Bronchial epithelial cell (primary cell): ENCODE results near the gene FAM114A2. TPM values are rescaled to one million over a fixed set of nuclear protein-coding genes. Genes with fewer than 3 reads are reported as not detected.

Source experiments
- DNase-seq: peaks from one replicate; pipeline ENCODE4 v3.0.0-alpha.2; 2010; ENCODE audit warnings: low read depth
- FAIRE-seq: peaks from 2 replicates; lab custom pipeline; 2011; peaks lifted over from hg19 to GRCh38; lab: Jason Lieb, UNC
- H3K27me3 ChIP-seq: 2 replicates; pipeline ENCODE4 v1.5.1; 2011; ENCODE audit warnings: low read length; ENCODE audit not compliant: control insufficient read depth, insufficient read depth
- H3K36me3 ChIP-seq: 2 replicates; pipeline ENCODE4 v1.5.1; 2011; ENCODE audit warnings: low read length; ENCODE audit not compliant: control insufficient read depth, insufficient read depth
- H3K4me3 ChIP-seq: 2 replicates; pipeline ENCODE4 v1.5.1; 2011; ENCODE audit warnings: mild to moderate bottlenecking, low read depth, low read length, control low read depth
- CTCF ChIP-seq: IDR thresholded peaks from 2 replicates; pipeline ENCODE4 v1.5.1; 2011; ENCODE audit warnings: mild to moderate bottlenecking, moderate library complexity, low read length, control low read depth, inconsistent platforms; ENCODE audit not compliant: insufficient read depth, severe bottlenecking
- total RNA-seq: library from RNA; depleted of rRNA; stranded (reverse); fragments of >200 nt; gene quantifications from 2 replicates; pipeline ENCODE4 v1.2.1, GENCODE V29; 2014

Gene FAM114A2
- total RNA-seq, 1 donor from 2014 or later, result 19.7 TPM

- Histone ChIP-seq H3K4me3 (no peak overlapping the region), H3K36me3 (no peaks in the 10 kb centered on the region), H3K27me3 (no peaks in the 10 kb centered on the region)
- TF ChIP-seq CTCF, result no peak
- DNase-seq (no peak), FAIRE-seq (no peak)
Measured at GRCh38 chr5:154059039-154059430, 20.3 kb upstream of the FAM114A2 start.

- Histone ChIP-seq H3K36me3 (no peaks in the 10 kb centered on the region), H3K27me3 (no peaks in the 10 kb centered on the region), H3K4me3 (no peak overlapping the region)
- DNase-seq, result peak; percentile 77
- FAIRE-seq, result no peak
- TF ChIP-seq CTCF, result no peak
Measured at GRCh38 chr5:154058055-154059038, 19.6 kb upstream of the FAM114A2 start.

DNA sequence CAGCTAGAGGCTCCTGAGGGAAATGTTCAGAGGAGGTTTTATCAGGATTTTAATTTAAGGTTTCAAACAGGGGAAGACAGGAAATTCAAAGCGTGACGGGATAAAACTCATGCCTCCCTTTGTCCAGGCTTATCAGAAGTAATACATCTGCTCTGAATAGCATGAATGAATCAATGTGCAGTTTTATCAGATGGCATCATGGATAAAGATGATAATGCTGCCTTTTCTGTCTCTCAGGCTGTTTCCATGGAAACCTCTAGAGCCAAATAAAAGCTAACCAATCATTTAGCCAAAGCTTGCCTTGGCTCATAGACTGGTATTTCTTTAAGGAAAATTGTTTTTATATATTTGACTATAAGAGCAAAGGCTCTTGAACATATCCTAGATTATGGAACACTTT, 16.5 kb upstream of the FAM114A2 start:
- no peak for FAIRE-seq

GRCh38 chr5:154053468-154053867, 14.8 kb upstream of the FAM114A2 start:
- TF ChIP-seq CTCF, result no peak
- DNase-seq, result no peak
- no peak overlapping the region for H3K4me3 ChIP-seq
- H3K36me3 ChIP-seq, result peaks cover 1% of the 10 kb centered on the region
- no peaks in the 10 kb centered on the region for H3K27me3 ChIP-seq
- no peak for FAIRE-seq

More for the DNA sequence above, 16.5 kb upstream of the FAM114A2 start:
- Histone ChIP-seq H3K36me3 (no peaks in the 10 kb centered on the region), H3K4me3 (no peak overlapping the region), H3K27me3 (no peaks in the 10 kb centered on the region)
- no peak for DNase-seq
- TF ChIP-seq CTCF, result no peak

DNA sequence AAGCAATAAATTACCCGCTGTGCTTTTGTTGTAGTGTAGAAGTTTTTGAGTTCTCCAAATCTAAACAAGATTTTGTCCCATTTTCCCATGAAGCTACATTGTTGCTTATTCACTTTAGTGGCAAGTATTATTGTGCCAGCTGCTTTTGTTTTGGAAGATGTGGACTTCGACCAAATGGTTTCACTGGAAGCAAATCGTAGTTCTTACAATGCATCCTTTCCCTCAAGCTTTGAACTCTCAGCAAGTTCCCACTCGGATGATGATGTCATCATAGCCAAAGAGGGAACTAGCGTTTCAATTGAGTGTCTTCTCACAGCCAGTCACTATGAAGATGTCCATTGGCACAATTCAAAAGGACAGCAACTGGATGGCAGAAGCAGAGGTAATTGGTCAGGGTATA, 10.9 kb upstream of the FAM114A2 start:
- H3K36me3 ChIP-seq, result peaks cover 3% of the 10 kb centered on the region
- FAIRE-seq, result peak; percentile 28
- no peak for TF ChIP-seq CTCF
- no peak for DNase-seq
- no peaks in the 10 kb centered on the region for H3K27me3 ChIP-seq
- H3K4me3 ChIP-seq, result no peak overlapping the region
